GM12878 (cell line): ENCODE data around the gene PLEKHJ1. TPM values are rescaled to one million over a fixed set of nuclear protein-coding genes. Genes with fewer than 3 reads are reported as not detected.

ENCODE experiments used
- ATF2 ChIP-seq: IDR thresholded peaks from 2 replicates; pipeline ENCODE4 v1.6.1; 2012; ENCODE audit warnings: low read length, inconsistent platforms
- ATF3 ChIP-seq: IDR thresholded peaks from 2 replicates; pipeline ENCODE4 v1.6.1; 2011; ENCODE audit warnings: low read depth, mild to moderate bottlenecking, low read length, moderate library complexity, borderline replicate concordance; ENCODE audit errors: extremely low read depth
- CBX5 ChIP-seq: sonication (generic); IDR thresholded peaks from 2 replicates; pipeline ENCODE4 v1.6.1; 2016; ENCODE audit warnings: low read depth, moderate library complexity, mild to moderate bottlenecking, inconsistent platforms
- DPF2 ChIP-seq: fragments of 450-650 bp; IDR thresholded peaks from 2 replicates; pipeline ENCODE4 v1.6.1; 2017; ENCODE audit warnings: mild to moderate bottlenecking
- EP300 ChIP-seq, 2 experiments: fragments of 150-350 bp in 1 of 2; IDR thresholded peaks; 2 replicates each; pipeline ENCODE4 v1.6.1; 2011 to 2012; ENCODE audit warnings: low read depth in 2 of 2, low read length in 2 of 2, borderline replicate concordance in 1 of 2, improper control_type of control experiment in 1 of 2, inconsistent platforms in 1 of 2; ENCODE audit not compliant: control insufficient read depth in 1 of 2
- FOS ChIP-seq: IDR thresholded peaks from 3 replicates; pipeline ENCODE4 v1.6.1; 2011; ENCODE audit warnings: borderline replicate concordance; ENCODE audit not compliant: insufficient read length; ENCODE audit errors: extremely low read depth
- IRF5 ChIP-seq: fragments of 450-650 bp; IDR thresholded peaks from 2 replicates; pipeline ENCODE4 v1.6.1; 2017; ENCODE audit warnings: borderline replicate concordance
- LARP7 ChIP-seq: fragments of 450-650 bp; IDR thresholded peaks from 2 replicates; pipeline ENCODE4 v1.6.1; 2017; ENCODE audit warnings: mild to moderate bottlenecking
- NFYB ChIP-seq: IDR thresholded peaks from 2 replicates; pipeline ENCODE4 v1.6.1; 2011; ENCODE audit warnings: low read depth, mild to moderate bottlenecking, low read length, improper control_type of control experiment, moderate library complexity; ENCODE audit not compliant: insufficient read depth
- PML ChIP-seq: IDR thresholded peaks from 2 replicates; pipeline ENCODE4 v1.6.1; 2012; ENCODE audit warnings: low read length, inconsistent platforms
- POLR2A ChIP-seq: IDR thresholded peaks from 2 replicates; pipeline ENCODE4 v1.6.1; 2011; ENCODE audit warnings: low read depth, mild to moderate bottlenecking, low read length
- POLR2AphosphoS2 ChIP-seq: IDR thresholded peaks from 2 replicates; pipeline ENCODE4 v1.6.1; 2011; ENCODE audit warnings: low read depth, mild to moderate bottlenecking, low read length, improper control_type of control experiment, moderate library complexity
- POLR2AphosphoS5 ChIP-seq: IDR thresholded peaks from 2 replicates; pipeline ENCODE4 v1.6.1; 2011; ENCODE audit warnings: mild to moderate bottlenecking, low read length, inconsistent platforms
- SPI1 ChIP-seq: IDR thresholded peaks from 2 replicates; pipeline ENCODE4 v1.6.1; 2011; ENCODE audit warnings: low read depth, mild to moderate bottlenecking, low read length, moderate library complexity, borderline replicate concordance; ENCODE audit not compliant: insufficient read depth
- SRF ChIP-seq, 2 experiments: IDR thresholded peaks; 2 replicates each; pipeline ENCODE4 v1.6.1; 2011; ENCODE audit warnings: low read depth in 2 of 2, low read length in 2 of 2, mild to moderate bottlenecking in 1 of 2, moderate library complexity in 1 of 2
- YBX1 ChIP-seq: fragments of 450-650 bp; IDR thresholded peaks from 2 replicates; pipeline ENCODE4 v1.6.1; 2016; ENCODE audit warnings: antibody characterized with exemption
- ZBTB33 ChIP-seq: fragments of 450-650 bp; IDR thresholded peaks from 2 replicates; pipeline ENCODE4 v1.6.1; 2017; ENCODE audit warnings: mild to moderate bottlenecking
- ZNF622 ChIP-seq: fragments of 450-650 bp; IDR thresholded peaks from 2 replicates; pipeline ENCODE4 v1.6.1; 2017; ENCODE audit warnings: mild to moderate bottlenecking, inconsistent platforms
- ZZZ3 ChIP-seq: IDR thresholded peaks from 2 replicates; pipeline ENCODE4 v1.6.1; 2011; ENCODE audit warnings: low read depth; ENCODE audit not compliant: control insufficient read depth, insufficient read length
- polyA plus RNA-seq, 11 experiments: library from polyadenylated mRNA; depleted of rRNA in 4 of 11; unstranded in 6 of 11; stranded (reverse) in 5 of 11; fragments of >200 nt; fragmentation: Nextera tagmentation in 4 of 11; fragmentation: Illumina TruSeq in 1 of 11; extraction: Ambion mirVana in 4 of 11; extraction: Trizol in 1 of 11; gene quantifications; 1 replicate in 1 of 11; 2 replicates in 10 of 11; pipeline versions ENCODE4 v1.2.1 to v1.2.3, GENCODE V29; 2011 to 2016; ENCODE audit warnings: inconsistent platforms in 2 of 11, missing spikeins in 2 of 11, low read depth in 1 of 11
- total RNA-seq, 4 experiments: library from RNA; depleted of rRNA in 3 of 4; stranded (reverse); fragments of >200 nt in 3 of 4; fragmentation: Illumina TruSeq in 1 of 4; extraction: Trizol in 1 of 4; gene quantifications; 2 replicates each; pipeline versions ENCODE4 v1.2.1 to v1.2.3, GENCODE V29; 2013 to 2021

The PLEKHJ1 gene
- total and polyA plus RNA-seq, 10 of the 15 experiments (the other 5 are each of a cell fraction or from before 2014, with no cell fraction given), result 1.3 to 133 (median 75.0) TPM

- TF ChIP-seq PML (peak; percentile 44; the same call in 1 of the 2 replicates), ZZZ3 (no peak), DPF2 (no peak), ATF3 (no peak), ZNF622 (no peak), YBX1 (no peak), ATF2 (no peak), IRF5 (no peak), POLR2AphosphoS2 (peak; percentile 8; the same call in 1 of the 2 replicates), SPI1 (no peak), FOS (no peak), POLR2AphosphoS5 (no peak), CBX5 (no peak), SRF (IDR thresholded peaks at IDR 0.05; ENCODE audit: low read depth in 2 of 2, low read length in 2 of 2) (no peak), LARP7 (no peak), ZBTB33 (0 out of 2 replicates have a peak, but pooled peaks have one; percentile 16), EP300 (IDR thresholded peaks at IDR 0.05; ENCODE audit: borderline replicate concordance in 1 of 2, control insufficient read depth in 1 of 2, low read depth in 2 of 2, low read length in 2 of 2) (no peak), POLR2A (peak; percentile 33), NFYB (no peak)
Observed at GRCh38 chr19:2249880-2250765, 14.0 kb upstream of the PLEKHJ1 start (continued).
